Retinal pigment epithelial cell (primary cell): ENCODE data around the gene PCDHGA6.
"Not testable (repeated sequence)": the region's sequence is repeated elsewhere in the genome, so short reads cannot be mapped to it uniquely, and the experiment has no call there.

Experiments
- DNase-seq: peaks from one replicate; pipeline ENCODE4 v3.0.0-alpha.2; 2010; ENCODE audit warnings: low read depth
- H3K4me3 ChIP-seq: 2 replicates; pipeline ENCODE4 v1.5.1; 2011; ENCODE audit warnings: mild to moderate bottlenecking, low read length, control low read depth, moderate library complexity
- TF ChIP-seq, protein P1 (sequence below): conservative IDR thresholded peaks from 2 replicates; pipeline ENCODE4 v1.5.1; 2011; ENCODE audit warnings: low read depth, low read length, control low read depth, inconsistent platforms

Gene PCDHGA6

DNA sequence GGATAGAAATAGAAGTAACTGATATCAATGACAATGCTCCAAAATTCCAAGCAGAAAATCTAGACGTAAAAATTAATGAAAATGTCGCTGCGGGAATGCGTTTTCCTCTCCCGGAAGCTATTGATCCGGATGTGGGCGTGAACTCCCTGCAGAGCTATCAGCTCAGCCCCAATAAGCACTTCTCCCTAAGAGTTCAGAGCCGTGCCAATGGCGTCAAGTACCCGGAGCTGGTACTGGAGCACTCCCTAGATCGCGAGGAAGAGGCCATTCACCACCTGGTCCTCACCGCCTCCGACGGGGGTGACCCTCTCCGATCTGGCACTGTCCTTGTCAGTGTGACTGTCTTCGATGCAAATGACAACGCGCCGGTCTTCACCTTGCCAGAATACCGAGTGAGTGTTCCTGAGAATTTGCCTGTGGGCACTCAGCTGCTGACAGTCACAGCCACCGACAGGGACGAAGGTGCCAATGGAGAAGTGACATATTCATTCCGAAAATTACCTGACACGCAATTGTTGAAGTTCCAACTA lies 39.9 kb downstream of the PCDHGA6 start:
- TF ChIP-seq, protein P1, sequence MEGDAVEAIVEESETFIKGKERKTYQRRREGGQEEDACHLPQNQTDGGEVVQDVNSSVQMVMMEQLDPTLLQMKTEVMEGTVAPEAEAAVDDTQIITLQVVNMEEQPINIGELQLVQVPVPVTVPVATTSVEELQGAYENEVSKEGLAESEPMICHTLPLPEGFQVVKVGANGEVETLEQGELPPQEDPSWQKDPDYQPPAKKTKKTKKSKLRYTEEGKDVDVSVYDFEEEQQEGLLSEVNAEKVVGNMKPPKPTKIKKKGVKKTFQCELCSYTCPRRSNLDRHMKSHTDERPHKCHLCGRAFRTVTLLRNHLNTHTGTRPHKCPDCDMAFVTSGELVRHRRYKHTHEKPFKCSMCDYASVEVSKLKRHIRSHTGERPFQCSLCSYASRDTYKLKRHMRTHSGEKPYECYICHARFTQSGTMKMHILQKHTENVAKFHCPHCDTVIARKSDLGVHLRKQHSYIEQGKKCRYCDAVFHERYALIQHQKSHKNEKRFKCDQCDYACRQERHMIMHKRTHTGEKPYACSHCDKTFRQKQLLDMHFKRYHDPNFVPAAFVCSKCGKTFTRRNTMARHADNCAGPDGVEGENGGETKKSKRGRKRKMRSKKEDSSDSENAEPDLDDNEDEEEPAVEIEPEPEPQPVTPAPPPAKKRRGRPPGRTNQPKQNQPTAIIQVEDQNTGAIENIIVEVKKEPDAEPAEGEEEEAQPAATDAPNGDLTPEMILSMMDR = no peak
- peak overlapping the region; percentile 54 for H3K4me3 ChIP-seq
- DNase-seq = no peak

DNA sequence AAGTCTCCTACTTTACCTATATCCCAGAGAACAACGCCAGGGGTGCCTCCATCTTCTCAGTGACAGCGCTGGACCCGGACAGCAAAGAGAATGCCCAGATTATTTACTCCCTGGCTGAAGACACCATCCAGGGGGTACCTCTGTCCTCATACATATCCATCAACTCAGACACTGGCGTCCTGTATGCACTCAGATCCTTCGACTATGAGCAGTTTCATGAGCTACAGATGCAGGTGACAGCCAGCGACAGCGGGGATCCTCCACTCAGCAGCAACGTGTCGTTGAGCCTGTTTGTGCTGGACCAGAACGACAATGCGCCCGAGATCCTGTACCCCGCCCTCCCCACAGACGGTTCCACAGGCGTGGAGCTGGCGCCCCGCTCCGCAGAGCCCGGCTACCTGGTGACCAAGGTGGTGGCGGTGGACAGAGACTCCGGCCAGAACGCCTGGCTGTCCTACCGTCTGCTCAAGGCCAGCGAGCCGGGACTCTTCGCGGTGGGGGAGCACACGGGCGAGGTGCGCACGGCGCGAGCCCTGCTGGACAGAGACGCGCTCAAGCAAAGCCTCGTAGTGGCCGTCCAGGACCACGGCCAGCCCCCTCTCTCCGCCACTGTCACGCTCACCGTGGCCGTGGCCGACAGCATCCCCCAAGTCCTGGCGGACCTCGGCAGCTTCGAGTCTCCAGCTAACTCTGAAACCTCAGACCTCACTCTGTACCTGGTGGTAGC lies 41.0 kb downstream of the PCDHGA6 start:
- not testable (repeated sequence) for H3K4me3 ChIP-seq, DNase-seq

DNA sequence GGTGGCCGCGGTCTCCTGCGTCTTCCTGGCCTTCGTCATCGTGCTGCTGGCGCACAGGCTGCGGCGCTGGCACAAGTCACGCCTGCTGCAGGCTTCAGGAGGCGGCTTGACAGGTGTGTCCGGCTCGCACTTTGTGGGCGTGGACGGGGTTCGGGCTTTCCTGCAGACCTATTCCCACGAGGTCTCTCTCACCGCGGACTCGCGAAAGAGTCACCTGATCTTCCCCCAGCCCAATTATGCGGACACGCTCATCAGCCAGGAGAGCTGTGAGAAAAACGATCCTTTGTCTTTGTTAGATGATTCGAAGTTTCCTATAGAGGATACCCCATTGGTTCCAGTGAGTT lies 41.6 kb downstream of the PCDHGA6 start:
- DNase-seq = not testable (repeated sequence)

DNA sequence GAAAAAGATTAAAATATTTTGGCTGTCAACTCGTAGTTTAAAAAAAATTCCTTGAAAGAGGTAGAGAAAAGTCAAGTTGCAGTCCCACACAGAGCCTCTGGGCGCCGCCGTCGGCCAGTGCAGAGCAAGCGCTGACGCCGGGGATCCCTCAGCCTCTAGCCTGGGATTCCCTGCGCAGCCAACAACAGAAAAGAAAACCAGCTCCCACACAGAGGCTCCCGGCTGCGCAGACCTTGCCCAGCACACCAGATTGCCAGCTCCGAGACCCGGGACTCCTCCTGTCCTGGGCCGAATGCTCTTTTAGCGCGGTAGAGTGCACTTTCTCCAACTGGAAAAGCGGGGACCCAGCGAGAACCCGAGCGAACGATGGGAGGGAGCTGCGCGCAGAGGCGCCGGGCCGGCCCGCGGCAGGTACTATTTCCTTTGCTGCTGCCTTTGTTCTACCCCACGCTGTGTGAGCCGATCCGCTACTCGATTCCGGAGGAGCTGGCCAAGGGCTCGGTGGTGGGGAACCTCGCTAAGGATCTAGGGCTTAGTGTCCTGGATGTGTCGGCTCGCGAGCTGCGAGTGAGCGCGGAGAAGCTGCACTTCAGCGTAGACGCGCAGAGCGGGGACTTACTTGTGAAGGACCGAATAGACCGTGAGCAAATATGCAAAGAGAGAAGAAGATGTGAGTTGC lies 43.9 kb downstream of the PCDHGA6 start, which contains the start of gene PCDHGB7:
PCDHGB7 (plus strand) TSS at position 184 of the 679 bp plus-strand sequence; CDS start at position 367, 183 bp downstream.
- TF ChIP-seq, protein P1 = peak; percentile 86
- peak within 1 kb of the TSS; percentile 47 for H3K4me3 ChIP-seq
- DNase-seq = not testable (repeated sequence)

More for the DNA sequence above, 41.6 kb downstream of the PCDHGA6 start:
- not testable (repeated sequence) for H3K4me3 ChIP-seq

DNA sequence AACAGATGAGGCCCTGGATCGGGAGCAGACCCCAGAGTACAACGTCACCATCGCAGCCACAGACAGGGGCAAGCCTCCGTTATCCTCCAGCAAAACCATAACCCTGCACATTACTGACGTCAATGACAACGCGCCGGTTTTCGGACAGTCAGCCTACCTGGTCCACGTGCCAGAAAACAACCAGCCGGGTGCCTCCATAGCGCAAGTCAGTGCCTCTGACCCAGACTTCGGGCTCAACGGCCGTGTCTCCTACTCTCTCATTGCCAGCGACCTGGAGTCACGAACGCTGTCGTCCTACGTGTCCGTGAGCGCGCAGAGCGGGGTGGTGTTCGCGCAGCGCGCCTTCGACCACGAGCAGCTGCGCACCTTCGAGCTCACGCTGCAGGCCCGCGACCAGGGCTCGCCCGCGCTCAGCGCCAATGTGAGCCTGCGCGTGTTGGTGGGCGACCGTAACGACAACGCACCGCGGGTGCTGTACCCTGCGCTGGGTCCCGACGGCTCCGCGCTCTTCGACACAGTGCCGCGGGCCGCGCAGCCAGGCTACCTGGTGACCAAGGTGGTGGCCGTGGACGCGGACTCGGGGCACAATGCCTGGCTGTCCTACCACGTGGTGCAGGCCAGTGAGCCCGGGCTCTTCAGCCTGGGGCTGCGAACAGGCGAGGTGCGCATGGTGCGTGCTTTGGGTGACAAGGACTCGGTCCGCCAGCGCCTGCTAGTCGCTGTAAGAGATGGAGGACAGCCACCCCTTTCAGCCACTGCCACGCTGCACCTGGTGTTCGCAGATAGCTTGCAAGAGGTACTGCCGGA lies 45.6 kb downstream of the PCDHGA6 start:
- no peak overlapping the region for H3K4me3 ChIP-seq
- TF ChIP-seq, protein P1 = no peak

DNA sequence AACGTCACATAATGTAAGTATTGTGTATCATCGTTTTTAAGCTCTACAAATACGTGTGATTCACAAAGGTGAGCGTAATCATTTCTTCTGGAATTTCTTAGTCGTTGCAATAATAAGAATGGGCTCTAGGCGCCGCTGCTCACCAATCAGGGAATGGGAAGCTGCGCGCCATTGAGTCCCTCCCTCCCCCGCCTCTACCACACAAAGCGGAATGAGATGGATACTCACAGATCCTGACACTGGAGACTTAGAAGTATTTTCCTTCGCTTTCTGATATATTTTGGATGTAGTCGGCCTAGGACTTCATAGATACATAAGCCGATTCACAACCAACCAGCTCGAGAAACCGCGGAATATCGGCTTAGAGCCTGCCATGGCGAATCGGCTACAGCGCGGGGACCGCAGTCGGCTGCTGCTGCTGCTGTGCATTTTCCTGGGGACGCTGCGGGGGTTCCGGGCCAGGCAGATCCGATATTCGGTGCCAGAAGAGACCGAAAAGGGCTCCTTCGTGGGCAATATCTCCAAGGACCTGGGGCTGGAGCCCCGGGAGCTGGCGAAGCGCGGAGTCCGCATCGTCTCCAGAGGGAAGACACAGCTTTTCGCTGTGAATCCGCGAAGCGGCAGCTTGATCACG lies 47.3 kb downstream of the PCDHGA6 start, which contains the start of gene PCDHGA11:
PCDHGA11 (plus strand) TSS at position 197 of the 634 bp plus-strand sequence; CDS start at position 374, 177 bp downstream.
- TF ChIP-seq, protein P1 = peak; percentile 62
- no peak for DNase-seq
- H3K4me3 ChIP-seq = peak within 1 kb of the TSS; percentile 53

More for the DNA sequence above, 45.6 kb downstream of the PCDHGA6 start:
- DNase-seq = no peak

DNA sequence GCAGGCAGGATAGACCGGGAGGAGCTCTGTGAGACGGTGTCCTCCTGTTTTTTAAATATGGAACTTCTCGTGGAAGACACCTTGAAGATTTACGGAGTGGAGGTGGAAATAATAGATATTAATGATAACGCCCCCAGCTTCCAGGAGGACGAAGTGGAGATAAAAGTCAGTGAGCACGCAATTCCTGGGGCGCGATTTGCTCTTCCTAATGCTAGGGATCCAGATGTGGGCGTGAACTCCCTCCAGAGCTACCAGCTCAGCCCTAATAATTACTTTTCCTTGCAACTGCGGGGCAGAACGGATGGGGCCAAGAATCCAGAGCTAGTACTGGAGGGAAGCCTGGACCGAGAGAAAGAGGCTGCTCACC lies 47.8 kb downstream of the PCDHGA6 start:
- peak overlapping the region; percentile 53 for H3K4me3 ChIP-seq
- TF ChIP-seq, protein P1 = no peak
- no peak for DNase-seq
